ENCODE measurements around the gene TMEM117. TPM values are rescaled to one million over a fixed set of nuclear protein-coding genes. Genes with fewer than 3 reads are reported as not detected.

The TMEM117 gene
- total RNA-seq, 1 donor from 2014 or later = 0.80 TPM

DNA sequence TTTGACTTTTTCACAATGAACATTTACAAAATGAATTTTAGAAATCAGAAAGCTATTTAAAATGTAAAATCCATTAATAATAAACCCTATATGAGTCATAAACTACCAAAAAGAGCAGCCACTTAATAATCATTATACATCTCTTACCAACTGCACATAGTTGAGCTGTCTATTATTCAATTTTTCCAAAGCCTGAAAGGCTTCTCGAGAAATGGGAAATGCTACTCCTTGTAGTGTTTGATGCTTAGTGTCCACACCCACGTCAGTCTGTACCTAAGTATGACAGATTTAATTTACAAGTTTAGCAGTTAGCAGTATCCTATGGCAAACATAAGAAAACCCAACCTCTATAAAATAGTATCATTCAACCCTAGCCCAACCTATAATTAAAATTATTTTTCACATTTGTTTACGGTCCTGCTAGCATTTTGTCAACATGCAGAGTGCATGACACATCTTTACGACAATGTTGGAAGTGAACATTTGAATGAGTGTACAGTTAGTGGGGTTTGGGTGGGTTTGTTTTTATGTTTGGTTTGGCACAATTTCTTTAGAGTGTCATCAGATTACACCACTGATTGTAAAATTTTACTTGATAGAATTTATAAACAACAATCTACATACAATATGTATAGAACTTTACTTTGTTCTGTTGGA is 38.2 kb upstream of the TMEM117 start:
- Mint-ChIP-seq H3K27me3 (ENCODE audit: unreplicated experiment) (no peaks in the 10 kb centered on the region), H3K4me1 (ENCODE audit: unreplicated experiment) (no peaks in the 10 kb centered on the region), H3K27ac (ENCODE audit: unreplicated experiment) (no peak overlapping the region), H3K9me3 (ENCODE audit: unreplicated experiment) (no peaks in the 10 kb centered on the region), H3K36me3 (ENCODE audit: low read depth, unreplicated experiment) (peaks cover 7% of the 10 kb centered on the region), H3K4me3 (ENCODE audit: unreplicated experiment) (no peak overlapping the region)
- no peak for DNase-seq (ENCODE audit: low spot score)
- TF ChIP-seq, protein P1, sequence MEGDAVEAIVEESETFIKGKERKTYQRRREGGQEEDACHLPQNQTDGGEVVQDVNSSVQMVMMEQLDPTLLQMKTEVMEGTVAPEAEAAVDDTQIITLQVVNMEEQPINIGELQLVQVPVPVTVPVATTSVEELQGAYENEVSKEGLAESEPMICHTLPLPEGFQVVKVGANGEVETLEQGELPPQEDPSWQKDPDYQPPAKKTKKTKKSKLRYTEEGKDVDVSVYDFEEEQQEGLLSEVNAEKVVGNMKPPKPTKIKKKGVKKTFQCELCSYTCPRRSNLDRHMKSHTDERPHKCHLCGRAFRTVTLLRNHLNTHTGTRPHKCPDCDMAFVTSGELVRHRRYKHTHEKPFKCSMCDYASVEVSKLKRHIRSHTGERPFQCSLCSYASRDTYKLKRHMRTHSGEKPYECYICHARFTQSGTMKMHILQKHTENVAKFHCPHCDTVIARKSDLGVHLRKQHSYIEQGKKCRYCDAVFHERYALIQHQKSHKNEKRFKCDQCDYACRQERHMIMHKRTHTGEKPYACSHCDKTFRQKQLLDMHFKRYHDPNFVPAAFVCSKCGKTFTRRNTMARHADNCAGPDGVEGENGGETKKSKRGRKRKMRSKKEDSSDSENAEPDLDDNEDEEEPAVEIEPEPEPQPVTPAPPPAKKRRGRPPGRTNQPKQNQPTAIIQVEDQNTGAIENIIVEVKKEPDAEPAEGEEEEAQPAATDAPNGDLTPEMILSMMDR (IDR thresholded peaks at IDR 0.05; ENCODE audit: unreplicated experiment) = no peak

DNA sequence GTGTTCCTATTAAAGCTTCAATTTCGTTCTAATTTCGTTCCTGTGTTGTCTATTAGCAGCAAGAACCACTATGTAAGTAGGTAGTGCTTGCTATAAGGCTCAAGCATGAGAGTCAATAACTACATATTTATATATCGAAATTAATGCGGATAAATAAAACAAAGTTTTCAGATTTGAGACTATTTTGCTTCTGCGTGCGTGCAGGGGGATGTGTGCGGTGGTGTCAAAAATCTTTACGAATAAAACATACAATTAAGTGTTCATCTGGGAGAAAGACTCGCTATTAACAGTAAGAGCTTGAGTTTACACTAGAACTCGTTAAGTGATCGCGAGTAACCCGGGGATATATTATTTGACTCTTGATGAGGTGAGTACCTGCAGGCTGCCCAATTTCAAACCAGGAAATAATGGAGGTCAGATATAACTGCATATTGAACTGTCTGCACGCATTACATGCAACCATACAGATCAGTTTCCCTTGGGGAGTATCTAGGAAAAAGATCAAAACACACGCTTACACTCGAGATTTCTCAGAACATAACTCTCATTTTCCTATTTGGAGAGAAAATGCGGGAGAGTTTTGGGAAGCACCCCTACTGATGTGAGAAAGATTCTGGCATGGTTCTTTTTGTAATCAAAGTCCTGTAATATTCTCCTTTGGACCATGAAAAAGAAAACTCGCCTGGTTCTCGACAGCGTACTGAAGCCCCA is 30.6 kb upstream of the TMEM117 start:
- Mint-ChIP-seq H3K36me3 (ENCODE audit: low read depth, unreplicated experiment) (peaks cover 8% of the 10 kb centered on the region), H3K27me3 (ENCODE audit: unreplicated experiment) (peaks cover 6% of the 10 kb centered on the region), H3K4me3 (ENCODE audit: unreplicated experiment) (peak overlapping the region; percentile 93), H3K4me1 (ENCODE audit: unreplicated experiment) (peaks cover 20% of the 10 kb centered on the region), H3K27ac (ENCODE audit: unreplicated experiment) (peak overlapping the region; percentile 80), H3K9me3 (ENCODE audit: unreplicated experiment) (no peaks in the 10 kb centered on the region)
- TF ChIP-seq, protein P1 (IDR thresholded peaks at IDR 0.05; ENCODE audit: unreplicated experiment) = no peak
- DNase-seq (ENCODE audit: low spot score) = no peak

DNA sequence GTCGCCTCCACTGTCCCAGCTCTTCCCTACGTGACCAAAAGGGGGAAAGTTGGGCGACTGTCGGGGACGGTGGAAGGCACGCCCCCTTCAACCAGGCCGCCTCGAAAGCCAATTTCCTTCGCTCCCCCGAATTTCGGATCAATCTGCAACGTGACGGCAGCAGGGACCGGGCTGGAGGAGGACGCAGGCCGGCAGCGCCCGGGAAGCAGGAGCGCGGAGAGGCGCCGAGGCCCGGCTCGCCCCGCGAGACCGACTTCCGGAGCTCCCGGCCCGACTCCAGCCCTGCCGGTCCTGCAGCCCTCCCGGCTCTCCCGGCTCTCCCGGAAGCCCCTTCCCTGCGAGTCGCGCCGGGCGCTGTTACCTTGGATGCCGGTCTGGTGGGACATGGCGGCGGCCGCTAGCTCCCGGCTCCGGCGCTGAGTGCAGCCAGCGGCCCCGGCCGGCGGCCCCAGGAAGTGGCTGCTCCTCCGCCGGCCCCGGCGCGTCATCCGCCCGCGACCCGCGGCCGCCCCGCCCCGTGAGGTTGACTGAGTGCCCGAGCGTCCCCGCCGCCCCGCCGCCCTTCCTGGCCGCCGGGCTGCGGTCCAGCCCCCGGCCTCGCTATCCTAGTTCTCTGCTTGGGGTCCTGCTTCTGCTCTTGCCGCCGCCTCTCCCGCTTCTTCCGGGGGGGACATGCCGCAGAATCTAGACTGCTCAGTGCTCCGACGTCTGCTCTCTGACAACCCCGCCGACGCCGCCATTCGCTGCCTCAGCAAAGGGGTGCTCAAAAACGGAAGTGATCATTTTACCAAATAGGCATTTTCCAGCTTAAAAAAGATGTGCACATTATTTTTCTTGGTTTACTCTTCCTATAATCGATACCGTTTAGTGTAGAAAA is 29.8 kb upstream of the TMEM117 start, which contains the start of gene TWF1:
TWF1 (minus strand) TSS at position 458 of the 877 bp plus-strand sequence; CDS start at position 386, 72 bp downstream.
- H3K4me1 Mint-ChIP-seq (ENCODE audit: unreplicated experiment) = peaks cover 20% of the 10 kb centered on the region
- peak within 1 kb of the TSS; percentile 99 for H3K27ac Mint-ChIP-seq (ENCODE audit: unreplicated experiment)
- peak within 1 kb of the TSS; percentile 99 for H3K4me3 Mint-ChIP-seq (ENCODE audit: unreplicated experiment)
- TF ChIP-seq, protein P1 (IDR thresholded peaks at IDR 0.05; ENCODE audit: unreplicated experiment) = no peak
- DNase-seq (ENCODE audit: low spot score) = peak; percentile 94
- peaks cover 6% of the 10 kb centered on the region for H3K36me3 Mint-ChIP-seq (ENCODE audit: low read depth, unreplicated experiment)
- no peaks in the 10 kb centered on the region for H3K9me3 Mint-ChIP-seq (ENCODE audit: unreplicated experiment)
- H3K27me3 Mint-ChIP-seq (ENCODE audit: unreplicated experiment) = peaks cover 6% of the 10 kb centered on the region

DNA sequence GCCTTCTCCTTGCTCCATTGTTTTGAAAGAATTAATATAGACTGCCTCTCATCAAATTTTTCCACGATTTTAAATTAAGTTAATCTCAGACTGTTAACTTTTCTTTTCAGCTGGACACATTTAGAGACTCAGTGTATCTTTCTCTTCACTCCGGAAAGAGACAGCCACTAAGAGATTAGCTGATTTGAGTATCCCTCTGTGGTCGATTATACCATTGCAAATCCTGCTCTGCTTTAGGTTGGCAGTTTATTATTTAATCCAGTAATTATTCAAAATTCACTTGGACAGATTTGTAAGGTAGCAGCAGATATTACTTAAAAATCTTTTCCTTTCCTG is 29.2 kb upstream of the TMEM117 start:
- Mint-ChIP-seq H3K4me3 (ENCODE audit: unreplicated experiment) (peak overlapping the region; percentile 99), H3K4me1 (ENCODE audit: unreplicated experiment) (peaks cover 20% of the 10 kb centered on the region), H3K27me3 (ENCODE audit: unreplicated experiment) (peaks cover 6% of the 10 kb centered on the region), H3K9me3 (ENCODE audit: unreplicated experiment) (no peaks in the 10 kb centered on the region), H3K27ac (ENCODE audit: unreplicated experiment) (peak overlapping the region; percentile 99), H3K36me3 (ENCODE audit: low read depth, unreplicated experiment) (peaks cover 5% of the 10 kb centered on the region)
- DNase-seq (ENCODE audit: low spot score) = no peak
- TF ChIP-seq, protein P1 (IDR thresholded peaks at IDR 0.05; ENCODE audit: unreplicated experiment) = no peak
